Heart left ventricle (tissue), 16 donors: ENCODE data around the gene GRID2IP. TPM values are rescaled to one million over a fixed set of nuclear protein-coding genes. Genes with fewer than 3 reads are reported as not detected.
A peak's percentile ranks its signal among the peaks of the same experiment; 100 is the strongest.

Experiments used
- ATAC-seq, 4 donors: fragments of 200-7000 bp; cut with Tn5 transposase; one replicate each; pipeline ENCODE4 v1.9.1; 2020 to 2022; ENCODE audit warnings: moderate library complexity in 4 of 4, mild to moderate bottlenecking in 3 of 4, moderate number of reproducible peaks in 1 of 4
- DNase-seq, 5 donors: peaks; one replicate each; pipeline ENCODE4 v3.0.0-alpha.2; 2020
- H3K27ac ChIP-seq, 12 donors: fragments of 200-600 bp; sonication (generic) in 4 of 12; one replicate each; pipeline versions ENCODE4 v1.5.0 to v1.8.0; 2016 to 2022; ENCODE audit warnings: mild to moderate bottlenecking in 2 of 12
- H3K27me3 ChIP-seq, 9 donors: fragments of 200-600 bp; sonication (generic) in 2 of 9; one replicate each; pipeline versions ENCODE4 v1.5.1 to v1.8.0; 2016 to 2022; ENCODE audit warnings: mild to moderate bottlenecking in 3 of 9
- H3K36me3 ChIP-seq, 9 donors: fragments of 200-600 bp; sonication (generic) in 2 of 9; one replicate each; pipeline versions ENCODE4 v1.5.0 to v1.8.0; 2018 to 2022; ENCODE audit warnings: mild to moderate bottlenecking in 2 of 9
- H3K4me1 ChIP-seq, 12 donors: fragments of 200-600 bp; sonication (generic) in 4 of 12; one replicate each; pipeline versions ENCODE4 v1.5.0 to v1.8.0; 2016 to 2022; ENCODE audit warnings: mild to moderate bottlenecking in 3 of 12
- H3K4me3 ChIP-seq, 12 donors: fragments of 200-600 bp; sonication (generic) in 4 of 12; one replicate each; pipeline versions ENCODE4 v1.5.0 to v1.8.0; 2017 to 2022; ENCODE audit warnings: mild to moderate bottlenecking in 9 of 12, moderate library complexity in 4 of 12
- H3K9me3 ChIP-seq, 12 donors: fragments of 200-600 bp; sonication (generic) in 4 of 12; one replicate each; pipeline versions ENCODE4 v1.5.0 to v1.8.0; 2016 to 2022; ENCODE audit warnings: mild to moderate bottlenecking in 1 of 12
- POLR2A ChIP-seq, 2 donors: fragments of 450-650 bp; IDR thresholded peaks; one replicate each; pipeline ENCODE4 v1.6.1; 2017; ENCODE audit warnings: antibody characterized with exemption in 2 of 2, mild to moderate bottlenecking in 2 of 2, moderate library complexity in 2 of 2
- WGBS, 4 donors: extraction: QIAGEN DNeasy Blood & Tissue Kit in 2 of 4; methylation state at CpG; one replicate each; pipeline versions ENCODE4 v1.1.5 to v1.1.7; 2013 to 2018; 5-methylcytosine and 5-hydroxymethylcytosine counted together
- intact Hi-C, 10 donors: fragments of 100-400 bp; cut with DNase I; formaldehyde crosslinking; loops; one replicate each; pipeline versions ENCODE4 v1.11.1 to v1.14.2; 2022
- long read RNA-seq, 3 donors: library from polyadenylated mRNA; unstranded; transcript quantifications; one replicate each; pipeline ENCODE4 v2.0.0, GENCODE V29; 2020 to 2021
- polyA plus RNA-seq, 2 donors: library from polyadenylated mRNA; stranded (reverse); fragments of 200-250 nt; gene quantifications; one replicate each; pipeline ENCODE4 v1.2.3, GENCODE V29; 2013
- total RNA-seq, 9 donors: library from RNA; depleted of rRNA in 2 of 9; stranded (reverse); fragments of >200 nt in 2 of 9; fragmentation: NEBNext Ultra II Directional in 3 of 9; extraction: Animal tissue kit (Norgen Biotek cat#: 25700) in 3 of 9; gene quantifications; one replicate each; pipeline versions ENCODE4 v1.1.0 to v1.2.4, GENCODE V29; 2016 to 2023
- TF ChIP-seq, protein P1 (sequence below), 12 donors: fragments of 200-600 bp; sonication (generic) in 4 of 12; IDR thresholded peaks; one replicate each; pipeline versions ENCODE4 v1.5.0 to v1.8.0; 2018 to 2022; ENCODE audit warnings: antibody characterized with exemption in 12 of 12, mild to moderate bottlenecking in 5 of 12
- donor health status: ischemic (EF 13 %, LVEDD 7.1; RV severe dilation, severe dysfunction).
- donor health status: healthy with polysubstance abuse.
- donor health status: DM: no; HTN: yes; CAD: no.
- donor health status: DM: no; HTN: no; CAD: no.
- donor health status: ischemic (EF 25% LVEDD 6.9; RV normal size, moderate dysfunction).
- donor health status: ischemic (EF 25% LVEDD 5.7; RV mildly dilated, moderate dysfunction).
- donor health status: healthy.
- donor health status: DM: yes; HTN: yes; CAD: no.
- donor health status: ischemic (EF 35%, LVEDD 5.7; RV mildly dilated, moderate dysfunction).
- donor health status: nonischemic (EF 11% LVEDD 7.7; RV severe dilation, severe dysfunction).
- donor health status: DM: yes; HTN: yes; CAD: no.
- donor health status: PGD.
- donor health status: ischemic (EF 29% LVEDD 5.4; RV normal size, mild dysfunction).
- donor health status: nonischemic (EF 23%, LVEDD 6.1; RV moderate dilation, normal function).

The GRID2IP gene
- total RNA-seq (under 1 TPM in 3 of 9 donors, not detected in 6; 0.08 to 0.16 (median 0.08) TPM), polyA plus RNA-seq (under 1 TPM in 1 of 2 donors, not detected in 1; 0.01 TPM)
- long read RNA-seq, donor 1 = 0 reads
- long read RNA-seq, donor 2 = 0 reads
- long read RNA-seq, donor 3 = 0 reads

DNA sequence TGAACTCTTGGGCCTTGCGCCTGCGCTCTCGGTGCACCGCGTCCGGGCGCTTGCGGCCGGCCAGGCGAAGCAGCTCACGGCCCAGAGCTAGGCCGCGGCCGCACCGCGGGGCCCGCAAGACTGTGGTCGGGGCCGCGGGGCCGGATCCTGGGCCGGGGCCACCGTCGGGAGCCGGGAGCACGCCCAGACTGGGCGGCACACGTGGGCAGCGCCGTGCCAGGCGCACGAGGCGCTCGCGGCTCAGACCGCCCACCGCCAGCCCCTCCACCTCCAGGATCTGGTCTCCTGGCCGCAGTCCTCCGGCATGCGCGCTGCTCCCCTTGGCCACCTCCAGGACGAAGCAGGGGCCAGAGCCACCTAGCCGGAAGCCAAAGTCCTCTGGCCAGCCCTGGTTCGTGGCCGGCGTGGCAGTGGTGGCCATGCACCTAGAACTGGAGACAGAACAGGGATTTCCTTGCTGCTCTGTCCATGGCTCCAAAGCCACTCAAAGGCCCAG lies at the start of gene GRID2IP:
Gene GRID2IP (minus strand): TSS at position 446 of the 496 bp plus-strand sequence. CDS start 25 bp downstream, at position 421.
- TF ChIP-seq, protein P1, sequence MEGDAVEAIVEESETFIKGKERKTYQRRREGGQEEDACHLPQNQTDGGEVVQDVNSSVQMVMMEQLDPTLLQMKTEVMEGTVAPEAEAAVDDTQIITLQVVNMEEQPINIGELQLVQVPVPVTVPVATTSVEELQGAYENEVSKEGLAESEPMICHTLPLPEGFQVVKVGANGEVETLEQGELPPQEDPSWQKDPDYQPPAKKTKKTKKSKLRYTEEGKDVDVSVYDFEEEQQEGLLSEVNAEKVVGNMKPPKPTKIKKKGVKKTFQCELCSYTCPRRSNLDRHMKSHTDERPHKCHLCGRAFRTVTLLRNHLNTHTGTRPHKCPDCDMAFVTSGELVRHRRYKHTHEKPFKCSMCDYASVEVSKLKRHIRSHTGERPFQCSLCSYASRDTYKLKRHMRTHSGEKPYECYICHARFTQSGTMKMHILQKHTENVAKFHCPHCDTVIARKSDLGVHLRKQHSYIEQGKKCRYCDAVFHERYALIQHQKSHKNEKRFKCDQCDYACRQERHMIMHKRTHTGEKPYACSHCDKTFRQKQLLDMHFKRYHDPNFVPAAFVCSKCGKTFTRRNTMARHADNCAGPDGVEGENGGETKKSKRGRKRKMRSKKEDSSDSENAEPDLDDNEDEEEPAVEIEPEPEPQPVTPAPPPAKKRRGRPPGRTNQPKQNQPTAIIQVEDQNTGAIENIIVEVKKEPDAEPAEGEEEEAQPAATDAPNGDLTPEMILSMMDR (IDR thresholded peaks at IDR 0.05) = no peak
- TF ChIP-seq POLR2A (IDR thresholded peaks at IDR 0.05) = no peak
- Histone ChIP-seq H3K36me3 (no peaks in the 10 kb centered on the region), H3K27me3 (peaks cover 0 to 3% (median 0%) of the 10 kb centered on the region in 9 donors), H3K4me3 (no peak within 1 kb of the TSS), H3K9me3 (no peaks in the 10 kb centered on the region), H3K4me1 (no peaks in the 10 kb centered on the region), H3K27ac (no peak within 1 kb of the TSS)
- ATAC-seq = peak in 1 of 4 donors; percentile 15
- intact Hi-C loops = no loop called here
- DNase-seq = no peak
- WGBS, 4 donors = 62 to 71% (median 66%) methylated on average over 35 to 46 of the region's 46 CpGs

DNA sequence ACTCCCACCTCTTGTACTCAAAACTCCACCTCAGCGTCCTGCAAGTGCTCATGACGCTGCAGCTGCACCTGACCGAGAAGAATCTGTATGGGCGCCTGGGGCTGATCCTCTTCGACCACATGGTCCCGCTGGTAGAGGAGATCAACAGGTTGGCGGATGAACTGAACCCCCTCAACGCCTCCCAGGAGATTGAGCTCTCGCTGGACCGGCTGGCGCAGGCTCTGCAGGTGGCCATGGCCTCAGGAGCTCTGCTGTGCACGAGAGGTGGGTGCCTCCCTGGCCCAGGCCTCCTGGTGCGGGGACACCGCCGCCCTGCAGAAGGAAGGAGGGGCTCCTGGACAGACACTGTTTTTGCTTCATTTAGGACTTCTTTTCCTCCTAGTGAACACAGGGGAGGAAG lies 48.8 kb upstream of the GRID2IP start:
- DNase-seq (peak in 1 of 5 donors; percentile 36), ATAC-seq (peak in 1 of 4 donors; percentile 12)
- TF ChIP-seq, protein P1 (IDR thresholded peaks at IDR 0.05) = no peak
- no peak for TF ChIP-seq POLR2A (IDR thresholded peaks at IDR 0.05)
- intact Hi-C loops = no loop called here
- no peak overlapping the region for H3K4me3 ChIP-seq
- 92 to 96% (median 93%) methylated on average over 7 to 15 of the region's 15 CpGs for WGBS, 4 donors
- peaks cover 0 to 99% (median 85%) of the 10 kb centered on the region in 9 donors for H3K36me3 ChIP-seq
- H3K27me3 ChIP-seq = no peaks in the 10 kb centered on the region
- no peaks in the 10 kb centered on the region for H3K9me3 ChIP-seq
- H3K27ac ChIP-seq = no peak overlapping the region
- H3K4me1 ChIP-seq = no peaks in the 10 kb centered on the region

DNA sequence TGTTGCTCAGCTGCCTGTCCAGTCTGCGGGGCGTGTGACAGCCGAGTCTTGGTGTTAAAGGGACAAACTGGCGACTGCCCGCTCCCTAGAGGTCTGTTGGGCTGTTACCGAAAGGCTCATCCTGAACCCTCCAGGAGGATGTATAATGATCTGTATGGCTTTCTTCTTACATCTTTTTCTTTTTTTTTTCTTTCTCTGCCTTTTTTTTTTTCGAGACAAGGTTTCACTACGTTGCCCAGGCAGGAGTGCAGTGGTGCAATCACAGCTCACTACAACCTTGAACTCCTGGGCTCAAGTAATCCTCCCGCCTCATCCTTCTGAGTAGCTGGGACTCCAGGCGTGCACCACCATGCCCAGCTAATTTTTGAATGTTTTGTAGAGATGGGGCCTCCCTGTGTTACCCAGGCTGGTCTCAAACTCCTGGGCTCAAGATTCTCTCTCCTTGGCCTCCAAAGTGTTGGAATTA lies 39.4 kb upstream of the GRID2IP start:
- peak overlapping the region; percentile 68 to 96 (median 92) for H3K4me3 ChIP-seq
- peak overlapping the region in 11 of 12 donors; percentile 84 to 95 (median 91) for H3K27ac ChIP-seq
- 12 to 18% (median 16%) methylated on average over 10 of the region's 10 CpGs for WGBS, 4 donors
- H3K9me3 ChIP-seq = no peaks in the 10 kb centered on the region
- peaks cover 0 to 76% (median 69%) of the 10 kb centered on the region in 9 donors for H3K36me3 ChIP-seq
- ATAC-seq = peak in 1 of 4 donors; percentile 27
- no peak for TF ChIP-seq POLR2A (IDR thresholded peaks at IDR 0.05)
- TF ChIP-seq, protein P1 (IDR thresholded peaks at IDR 0.05) = no peak
- DNase-seq = no peak
- no peaks in the 10 kb centered on the region for H3K27me3 ChIP-seq
- H3K4me1 ChIP-seq = peaks cover 0 to 25% (median 15%) of the 10 kb centered on the region in 12 donors
- intact Hi-C loops = loop anchor here in 2 of 10 donors (10.0 kb wide), 2 partner anchors 76 to 114 kb away; partner anchors contain the start of gene ZNF12 (in 1 of the 2)
